GM12878 (cell line): ENCODE results near the gene DHPS.

ENCODE experiments used
- ATF3 ChIP-seq: IDR thresholded peaks from 2 replicates; pipeline ENCODE4 v1.6.1; 2011; ENCODE audit warnings: low read depth, mild to moderate bottlenecking, low read length, moderate library complexity, borderline replicate concordance; ENCODE audit errors: extremely low read depth
- CTCF ChIP-seq, 3 experiments: IDR thresholded peaks in 2 of 3; conservative IDR thresholded peaks in 1 of 3; 2 replicates each; pipeline ENCODE4 v1.5.1; 2011; ENCODE audit warnings: low read depth in 3 of 3, low read length in 3 of 3, mild to moderate bottlenecking in 3 of 3, control low read depth in 2 of 3, moderate library complexity in 2 of 3, inconsistent platforms in 1 of 3, mixed read lengths in 1 of 3; ENCODE audit not compliant: control insufficient read depth in 2 of 3, insufficient read depth in 1 of 3; ENCODE audit errors: extremely low read depth in 1 of 3
- EP300 ChIP-seq, 2 experiments: fragments of 150-350 bp in 1 of 2; IDR thresholded peaks; 2 replicates each; pipeline ENCODE4 v1.6.1; 2011 to 2012; ENCODE audit warnings: low read depth in 2 of 2, low read length in 2 of 2, borderline replicate concordance in 1 of 2, improper control_type of control experiment in 1 of 2, inconsistent platforms in 1 of 2; ENCODE audit not compliant: control insufficient read depth in 1 of 2
- EZH2 ChIP-seq: IDR thresholded peaks from 2 replicates; pipeline ENCODE4 v1.6.1; 2012; ENCODE audit warnings: low read depth, mild to moderate bottlenecking, control low read depth, inconsistent platforms, low read length, borderline replicate concordance; ENCODE audit not compliant: control insufficient read depth
- MAX ChIP-seq: IDR thresholded peaks from 2 replicates; pipeline ENCODE4 v1.6.1; 2012; ENCODE audit warnings: low read depth, low read length, improper control_type of control experiment
- POLR2A ChIP-seq: IDR thresholded peaks from 2 replicates; pipeline ENCODE4 v1.6.1; 2011; ENCODE audit warnings: low read depth, mild to moderate bottlenecking, low read length
- POLR2AphosphoS5 ChIP-seq: IDR thresholded peaks from 2 replicates; pipeline ENCODE4 v1.6.1; 2011; ENCODE audit warnings: mild to moderate bottlenecking, low read length, inconsistent platforms
- REST ChIP-seq: IDR thresholded peaks from 2 replicates; pipeline ENCODE4 v1.6.1; 2012; ENCODE audit warnings: mild to moderate bottlenecking, low read depth, low read length
- SREBF2 ChIP-seq: IDR thresholded peaks from 2 replicates; pipeline ENCODE4 v1.6.1; 2012; ENCODE audit warnings: mild to moderate bottlenecking, low read length
- YY1 ChIP-seq: IDR thresholded peaks from 2 replicates; pipeline ENCODE4 v1.6.1; 2011; ENCODE audit warnings: low read depth, mild to moderate bottlenecking, low read length

- no peak for TF ChIP-seq POLR2A
- no peak for TF ChIP-seq EP300 (IDR thresholded peaks at IDR 0.05; ENCODE audit: borderline replicate concordance in 1 of 2, control insufficient read depth in 1 of 2, low read depth in 2 of 2, low read length in 2 of 2)
- no peak for TF ChIP-seq EZH2
- no peak for TF ChIP-seq CTCF (IDR thresholded peaks at IDR 0.05 in 2 of 3, conservative IDR thresholded peaks at IDR 0.05 in 1 of 3; ENCODE audit: control insufficient read depth in 2 of 3, extremely low read depth in 1 of 3, insufficient read depth in 1 of 3, low read depth in 3 of 3, low read length in 3 of 3)
- no peak for TF ChIP-seq REST
- TF ChIP-seq YY1, result no peak
- TF ChIP-seq ATF3, result no peak
- TF ChIP-seq MAX, result no peak
- TF ChIP-seq SREBF2, result no peak
- no peak for TF ChIP-seq POLR2AphosphoS5
Observed at GRCh38 chr19:12726988-12727316, 45.3 kb upstream of the DHPS start.
